ENCODE results near the gene GLOD5.

DNA sequence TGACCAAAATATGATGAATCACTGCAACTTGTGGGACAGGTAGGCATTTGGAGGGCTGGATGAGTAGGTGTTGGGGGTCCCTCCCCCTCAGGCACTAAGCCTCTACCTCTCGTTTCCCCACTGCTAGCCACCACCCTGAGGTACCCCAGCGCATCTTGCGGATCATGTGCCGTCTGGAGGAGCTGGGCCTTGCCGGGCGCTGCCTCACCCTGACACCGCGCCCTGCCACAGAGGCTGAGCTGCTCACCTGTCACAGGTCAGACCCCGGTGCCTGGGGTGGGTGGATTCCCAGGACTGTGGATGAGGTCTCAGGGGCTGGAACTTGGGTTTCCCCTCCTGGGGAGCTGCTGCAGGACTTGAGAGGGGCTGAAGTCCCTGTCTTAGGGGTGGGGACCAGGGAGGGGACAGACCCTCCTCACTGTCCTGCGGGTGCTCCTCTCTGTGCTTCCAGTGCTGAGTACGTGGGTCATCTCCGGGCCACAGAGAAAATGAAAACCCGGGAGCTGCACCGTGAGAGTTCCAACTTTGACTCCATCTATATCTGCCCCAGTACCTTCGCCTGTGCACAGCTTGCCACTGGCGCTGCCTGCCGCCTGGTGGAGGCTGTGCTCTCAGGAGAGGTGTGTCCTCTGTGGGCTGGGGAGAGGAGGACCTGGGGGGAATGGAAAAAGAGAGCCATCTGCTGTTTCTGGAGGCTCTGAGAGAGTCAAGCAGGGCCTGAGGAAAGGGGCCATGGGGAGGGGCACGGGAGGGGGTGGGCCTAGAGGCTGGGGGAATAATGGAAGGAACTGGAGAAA lies 54.7 kb downstream of the GLOD5 start:
- TF ChIP-seq, protein P1, sequence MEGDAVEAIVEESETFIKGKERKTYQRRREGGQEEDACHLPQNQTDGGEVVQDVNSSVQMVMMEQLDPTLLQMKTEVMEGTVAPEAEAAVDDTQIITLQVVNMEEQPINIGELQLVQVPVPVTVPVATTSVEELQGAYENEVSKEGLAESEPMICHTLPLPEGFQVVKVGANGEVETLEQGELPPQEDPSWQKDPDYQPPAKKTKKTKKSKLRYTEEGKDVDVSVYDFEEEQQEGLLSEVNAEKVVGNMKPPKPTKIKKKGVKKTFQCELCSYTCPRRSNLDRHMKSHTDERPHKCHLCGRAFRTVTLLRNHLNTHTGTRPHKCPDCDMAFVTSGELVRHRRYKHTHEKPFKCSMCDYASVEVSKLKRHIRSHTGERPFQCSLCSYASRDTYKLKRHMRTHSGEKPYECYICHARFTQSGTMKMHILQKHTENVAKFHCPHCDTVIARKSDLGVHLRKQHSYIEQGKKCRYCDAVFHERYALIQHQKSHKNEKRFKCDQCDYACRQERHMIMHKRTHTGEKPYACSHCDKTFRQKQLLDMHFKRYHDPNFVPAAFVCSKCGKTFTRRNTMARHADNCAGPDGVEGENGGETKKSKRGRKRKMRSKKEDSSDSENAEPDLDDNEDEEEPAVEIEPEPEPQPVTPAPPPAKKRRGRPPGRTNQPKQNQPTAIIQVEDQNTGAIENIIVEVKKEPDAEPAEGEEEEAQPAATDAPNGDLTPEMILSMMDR (conservative IDR thresholded peaks at IDR 0.05; ENCODE audit: low read length): no peak
- no peak for TF ChIP-seq EZH2phosphoT487 (IDR thresholded peaks at IDR 0.05; ENCODE audit: borderline replicate concordance, low read depth, low read length)

Measured in OCI-LY7 (cell line).